Esophagus squamous epithelium (tissue), 5 donors: ENCODE data around the gene TSPAN33. TPM values are rescaled to one million over a fixed set of nuclear protein-coding genes. Genes with fewer than 3 reads are reported as not detected.
A peak's percentile ranks its signal among the peaks of the same experiment; 100 is the strongest.
"Not testable (repeated sequence)": the region's sequence is repeated elsewhere in the genome, so short reads cannot be mapped to it uniquely, and the experiment has no call there.

Experiments
- DNase-seq: peaks from one replicate; lab custom pipeline; 2025; lab: John Stamatoyannopoulos, UW
- H3K27ac ChIP-seq, 4 donors: fragments of 200-600 bp; sonication (generic); one replicate each; pipeline ENCODE4 v1.5.1; 2016 to 2019; ENCODE audit warnings: mild to moderate bottlenecking in 1 of 4
- H3K27me3 ChIP-seq, 4 donors: fragments of 200-600 bp; sonication (generic); 1 replicate in 3 of 4; 2 replicates in 1 of 4; pipeline versions ENCODE4 v1.5.1 to v1.6.0; 2017 to 2021; ENCODE audit warnings: antibody characterized with exemption in 1 of 4
- H3K36me3 ChIP-seq, 3 donors: fragments of 200-600 bp; sonication (generic); one replicate each; pipeline ENCODE4 v1.5.1; 2016 to 2019
- H3K4me1 ChIP-seq, 3 donors: fragments of 200-600 bp; sonication (generic); one replicate each; pipeline ENCODE4 v1.5.1; 2017 to 2019
- H3K4me3 ChIP-seq, 4 donors: fragments of 200-600 bp; sonication (generic); 1 replicate in 3 of 4; 2 replicates in 1 of 4; pipeline ENCODE4 v1.5.1; 2016 to 2019; ENCODE audit warnings: mild to moderate bottlenecking in 2 of 4, moderate library complexity in 1 of 4
- H3K9me3 ChIP-seq, 3 donors: fragments of 200-600 bp; sonication (generic); one replicate each; pipeline ENCODE4 v1.5.1; 2016 to 2019
- POLR2A ChIP-seq, 4 donors: fragments of 450-650 bp; IDR thresholded peaks; one replicate each; pipeline ENCODE4 v1.6.1; 2017; ENCODE audit warnings: antibody characterized with exemption in 4 of 4, mild to moderate bottlenecking in 4 of 4, moderate library complexity in 3 of 4
- WGBS, 2 donors: methylation state at CpG; one replicate each; pipeline ENCODE4 v1.1.5; 2018; 5-methylcytosine and 5-hydroxymethylcytosine counted together
- intact Hi-C: fragments of 100-400 bp; cut with DNase I; formaldehyde crosslinking; loops from one replicate; pipeline ENCODE4 v1.15.0; 2022
- total RNA-seq, 4 donors: library from RNA; depleted of rRNA; stranded (reverse); fragments of >200 nt; gene quantifications; one replicate each; pipeline ENCODE4 v1.1.0, GENCODE V29; 2016
- TF ChIP-seq, protein P1 (sequence below), 6 experiments: fragments of 450-650 bp in 4 of 6; fragments of 200-600 bp in 2 of 6; sonication (generic) in 2 of 6; IDR thresholded peaks; one replicate each; pipeline ENCODE4 v1.5.1; 2016 to 2019; ENCODE audit warnings: antibody characterized with exemption in 6 of 6, mild to moderate bottlenecking in 4 of 6, moderate library complexity in 4 of 6
- donor health status: DM: yes; HTN: yes; CAD: no.

Gene TSPAN33
- total RNA-seq, 4 donors from 2014 or later, result 0.44 to 5.9 (median 4.0) TPM

DNA sequence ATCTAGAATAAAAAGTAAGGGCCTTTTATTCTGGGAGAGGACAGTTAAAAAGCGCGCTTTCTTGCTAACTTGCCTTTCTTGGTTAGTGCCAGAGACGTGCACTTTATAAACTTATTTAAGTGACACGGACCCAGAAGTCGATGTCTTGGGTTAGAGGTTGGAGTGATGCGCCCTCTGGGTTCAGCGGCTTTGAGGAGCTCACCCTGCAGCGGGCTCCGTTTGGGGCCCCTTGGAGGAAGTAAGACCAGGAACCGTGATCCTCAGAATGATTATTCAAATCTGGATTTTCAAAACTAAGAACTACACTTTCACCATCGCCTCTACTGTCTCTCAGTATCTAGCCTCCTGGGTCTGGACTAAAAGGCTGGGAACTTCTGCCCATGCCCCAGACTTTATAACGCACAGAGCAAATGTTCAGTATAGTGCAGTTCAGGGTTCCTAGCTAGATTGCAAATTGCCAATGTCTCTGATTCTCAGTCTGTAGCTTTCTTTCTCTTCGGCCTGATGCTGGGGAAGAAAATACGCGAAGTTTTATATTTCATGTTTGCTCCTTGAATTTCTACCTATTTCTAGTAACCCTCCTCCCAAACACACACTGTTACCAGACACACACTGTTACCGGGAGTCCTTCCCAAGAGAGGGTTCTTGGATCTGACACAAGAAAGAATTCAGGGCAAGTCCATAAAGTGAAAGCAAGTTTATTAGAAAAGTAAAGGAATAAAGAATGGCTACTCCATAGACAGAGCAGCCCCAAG lies 25.4 kb downstream of the TSPAN33 start:
- Histone ChIP-seq H3K27me3 (peaks cover 0 to 5% (median 0%) of the 10 kb centered on the region in 4 donors), H3K27ac (peak overlapping the region in 2 of 4 donors; percentile 48 to 49), H3K4me3 (peak overlapping the region in 3 of 4 donors; percentile 46 to 67 (median 54)), H3K36me3 (no peaks in the 10 kb centered on the region), H3K4me1 (peaks cover 0 to 22% (median 6%) of the 10 kb centered on the region in 3 donors), H3K9me3 (no peaks in the 10 kb centered on the region)
- 59 to 62% methylated on average over 16 of the region's 16 CpGs for WGBS, 2 donors
- no peak for TF ChIP-seq POLR2A (IDR thresholded peaks at IDR 0.05)
- TF ChIP-seq, protein P1, sequence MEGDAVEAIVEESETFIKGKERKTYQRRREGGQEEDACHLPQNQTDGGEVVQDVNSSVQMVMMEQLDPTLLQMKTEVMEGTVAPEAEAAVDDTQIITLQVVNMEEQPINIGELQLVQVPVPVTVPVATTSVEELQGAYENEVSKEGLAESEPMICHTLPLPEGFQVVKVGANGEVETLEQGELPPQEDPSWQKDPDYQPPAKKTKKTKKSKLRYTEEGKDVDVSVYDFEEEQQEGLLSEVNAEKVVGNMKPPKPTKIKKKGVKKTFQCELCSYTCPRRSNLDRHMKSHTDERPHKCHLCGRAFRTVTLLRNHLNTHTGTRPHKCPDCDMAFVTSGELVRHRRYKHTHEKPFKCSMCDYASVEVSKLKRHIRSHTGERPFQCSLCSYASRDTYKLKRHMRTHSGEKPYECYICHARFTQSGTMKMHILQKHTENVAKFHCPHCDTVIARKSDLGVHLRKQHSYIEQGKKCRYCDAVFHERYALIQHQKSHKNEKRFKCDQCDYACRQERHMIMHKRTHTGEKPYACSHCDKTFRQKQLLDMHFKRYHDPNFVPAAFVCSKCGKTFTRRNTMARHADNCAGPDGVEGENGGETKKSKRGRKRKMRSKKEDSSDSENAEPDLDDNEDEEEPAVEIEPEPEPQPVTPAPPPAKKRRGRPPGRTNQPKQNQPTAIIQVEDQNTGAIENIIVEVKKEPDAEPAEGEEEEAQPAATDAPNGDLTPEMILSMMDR (IDR thresholded peaks at IDR 0.05), result no peak
- intact Hi-C loops, result no loop called here
- no peak for DNase-seq

- 91 to 93% methylated on average over 11 of the region's 11 CpGs for WGBS, 2 donors
- intact Hi-C loops, result no loop called here
- Histone ChIP-seq H3K27me3 (peaks cover 0 to 5% (median 0%) of the 10 kb centered on the region in 4 donors), H3K9me3 (no peaks in the 10 kb centered on the region), H3K4me1 (peaks cover 0 to 22% (median 6%) of the 10 kb centered on the region in 3 donors), H3K27ac (no peak overlapping the region), H3K36me3 (no peaks in the 10 kb centered on the region), H3K4me3 (no peak overlapping the region)
- DNase-seq, result no peak
- TF ChIP-seq POLR2A (IDR thresholded peaks at IDR 0.05), result no peak
- TF ChIP-seq, protein P1 (IDR thresholded peaks at IDR 0.05), result no peak
These were observed 26.0 kb downstream of the TSPAN33 start for GRCh38 chr7:129170441-129171021.

DNA sequence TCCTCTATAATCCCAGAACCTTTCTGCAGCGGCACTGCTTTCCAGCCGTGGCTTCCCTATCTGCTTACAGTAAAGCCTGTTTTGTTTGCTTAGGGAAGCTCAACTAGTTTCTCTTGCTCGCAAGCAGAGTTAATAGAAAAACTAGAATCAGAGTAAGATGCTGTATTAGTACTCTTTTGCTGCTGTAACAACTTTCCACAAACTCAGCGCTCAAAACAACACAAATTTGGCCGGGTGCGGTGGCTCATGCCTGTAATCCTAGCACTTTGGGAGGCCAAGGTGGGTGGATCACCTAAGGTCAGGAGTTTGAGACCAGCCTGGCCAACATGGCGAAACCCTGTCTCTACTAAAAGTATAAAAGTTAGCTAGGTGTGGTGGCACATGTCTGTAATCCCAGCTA lies 29.4 kb downstream of the TSPAN33 start:
- H3K4me3 ChIP-seq, H3K36me3 ChIP-seq, H3K27ac ChIP-seq, H3K27me3 ChIP-seq, DNase-seq, H3K9me3 ChIP-seq, intact Hi-C loops: not testable (repeated sequence)
- peaks cover 0 to 20% (median 4%) of the 10 kb centered on the region in 3 donors for H3K4me1 ChIP-seq
- WGBS, 2 donors, result 93 to 97% methylated on average over 7 of the region's 7 CpGs

DNA sequence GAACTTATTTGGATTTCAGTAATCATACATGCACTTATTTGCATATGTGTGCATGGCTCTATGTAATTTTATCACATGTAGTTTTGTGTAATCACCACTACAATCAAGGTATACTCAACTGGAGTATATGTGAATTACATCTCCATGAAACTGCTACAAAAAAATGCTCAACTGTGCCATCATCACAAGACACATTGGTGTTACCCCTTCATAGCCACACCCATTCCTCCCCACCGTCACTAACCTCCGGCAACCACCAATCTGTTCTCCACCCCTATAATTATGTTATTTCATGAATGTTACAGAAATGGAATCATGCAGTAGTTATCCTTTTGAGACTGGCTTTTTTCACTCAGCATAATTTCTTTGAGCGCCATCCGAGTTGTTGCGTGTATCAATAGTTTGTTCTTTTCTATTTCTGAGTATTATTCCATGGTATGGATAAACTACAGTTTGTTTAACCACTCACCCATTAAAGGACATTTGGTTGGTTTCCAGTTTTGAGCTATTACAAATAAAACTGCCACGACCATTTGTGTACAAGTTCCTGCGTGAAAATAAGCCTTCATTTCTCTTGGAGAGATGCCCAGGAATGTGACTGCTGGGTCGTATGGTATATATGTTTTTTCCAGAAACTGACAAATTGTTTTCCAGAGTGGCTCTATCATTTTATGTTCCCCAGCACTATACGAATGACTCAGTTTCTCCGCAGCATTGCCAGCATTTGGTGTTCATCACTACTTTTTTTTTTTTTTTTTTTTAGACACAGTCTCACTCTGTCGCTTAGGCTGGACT lies 32.6 kb downstream of the TSPAN33 start:
- Histone ChIP-seq H3K4me1 (peaks cover 0 to 5% (median 0%) of the 10 kb centered on the region in 3 donors), H3K9me3 (no peaks in the 10 kb centered on the region), H3K27me3 (peaks cover 0 to 10% (median 0%) of the 10 kb centered on the region in 4 donors), H3K27ac (no peak overlapping the region), H3K36me3 (no peaks in the 10 kb centered on the region), H3K4me3 (no peak overlapping the region)
- WGBS, 2 donors, result 29 to 42% methylated on average over 11 of the region's 11 CpGs
- TF ChIP-seq, protein P1 (IDR thresholded peaks at IDR 0.05), result no peak
- no peak for TF ChIP-seq POLR2A (IDR thresholded peaks at IDR 0.05)
- DNase-seq, result no peak
- intact Hi-C loops, result no loop called here

- no peak for DNase-seq
- no peaks in the 10 kb centered on the region for H3K36me3 ChIP-seq
- intact Hi-C loops, result no loop called here
- H3K27ac ChIP-seq, result peak overlapping the region; percentile 7 to 61 (median 51)
- 30 to 40% methylated on average over 6 of the region's 6 CpGs for WGBS, 2 donors
- no peaks in the 10 kb centered on the region for H3K9me3 ChIP-seq
- H3K4me1 ChIP-seq, result peaks cover 0 to 54% (median 30%) of the 10 kb centered on the region in 3 donors
- TF ChIP-seq, protein P1 (IDR thresholded peaks at IDR 0.05), result no peak
- TF ChIP-seq POLR2A (IDR thresholded peaks at IDR 0.05), result no peak
- H3K4me3 ChIP-seq, result no peak overlapping the region
- peaks cover 0 to 17% (median 0%) of the 10 kb centered on the region in 4 donors for H3K27me3 ChIP-seq
These were observed 40.6 kb downstream of the TSPAN33 start for GRCh38 chr7:129184981-129185670.
